ENCODE results near the gene CELF2.

DNA sequence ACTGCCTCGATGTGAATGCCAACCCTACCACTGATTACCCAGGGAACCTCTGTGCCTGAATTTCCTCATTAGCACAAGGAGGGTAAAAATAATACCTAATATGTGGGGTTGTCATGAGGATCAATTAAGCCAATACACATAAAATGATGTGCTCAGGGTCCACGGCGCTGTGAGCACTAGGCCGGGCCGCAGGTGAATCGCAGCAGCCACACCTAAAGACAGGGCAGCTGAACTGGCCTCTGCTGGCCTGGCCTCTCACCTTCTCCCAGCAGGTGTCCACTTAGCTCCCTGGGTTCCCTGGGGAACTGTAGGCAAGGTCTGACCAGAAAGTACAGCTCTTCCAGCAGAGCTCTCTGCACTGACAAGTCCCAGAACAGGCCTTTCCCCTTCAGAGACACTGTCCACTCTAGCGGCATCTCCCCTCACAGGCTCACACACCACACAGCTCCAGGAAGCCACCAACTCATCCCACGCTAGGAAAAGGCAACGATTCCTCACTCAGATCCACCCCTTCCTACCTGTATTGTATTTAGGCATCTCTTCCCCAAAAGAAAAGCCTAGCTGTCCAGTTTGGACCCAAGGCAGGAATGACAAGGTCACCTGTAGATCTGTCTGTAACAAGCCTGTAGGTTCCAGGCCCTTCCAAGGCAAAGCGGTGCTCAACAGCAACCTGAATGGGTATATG, 320.6 kb downstream of the CELF2 start:
- TF ChIP-seq, protein P1, sequence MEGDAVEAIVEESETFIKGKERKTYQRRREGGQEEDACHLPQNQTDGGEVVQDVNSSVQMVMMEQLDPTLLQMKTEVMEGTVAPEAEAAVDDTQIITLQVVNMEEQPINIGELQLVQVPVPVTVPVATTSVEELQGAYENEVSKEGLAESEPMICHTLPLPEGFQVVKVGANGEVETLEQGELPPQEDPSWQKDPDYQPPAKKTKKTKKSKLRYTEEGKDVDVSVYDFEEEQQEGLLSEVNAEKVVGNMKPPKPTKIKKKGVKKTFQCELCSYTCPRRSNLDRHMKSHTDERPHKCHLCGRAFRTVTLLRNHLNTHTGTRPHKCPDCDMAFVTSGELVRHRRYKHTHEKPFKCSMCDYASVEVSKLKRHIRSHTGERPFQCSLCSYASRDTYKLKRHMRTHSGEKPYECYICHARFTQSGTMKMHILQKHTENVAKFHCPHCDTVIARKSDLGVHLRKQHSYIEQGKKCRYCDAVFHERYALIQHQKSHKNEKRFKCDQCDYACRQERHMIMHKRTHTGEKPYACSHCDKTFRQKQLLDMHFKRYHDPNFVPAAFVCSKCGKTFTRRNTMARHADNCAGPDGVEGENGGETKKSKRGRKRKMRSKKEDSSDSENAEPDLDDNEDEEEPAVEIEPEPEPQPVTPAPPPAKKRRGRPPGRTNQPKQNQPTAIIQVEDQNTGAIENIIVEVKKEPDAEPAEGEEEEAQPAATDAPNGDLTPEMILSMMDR (tag by site-specific recombination; IDR thresholded peaks at IDR 0.05) = no peak
- TF ChIP-seq, protein P2, sequence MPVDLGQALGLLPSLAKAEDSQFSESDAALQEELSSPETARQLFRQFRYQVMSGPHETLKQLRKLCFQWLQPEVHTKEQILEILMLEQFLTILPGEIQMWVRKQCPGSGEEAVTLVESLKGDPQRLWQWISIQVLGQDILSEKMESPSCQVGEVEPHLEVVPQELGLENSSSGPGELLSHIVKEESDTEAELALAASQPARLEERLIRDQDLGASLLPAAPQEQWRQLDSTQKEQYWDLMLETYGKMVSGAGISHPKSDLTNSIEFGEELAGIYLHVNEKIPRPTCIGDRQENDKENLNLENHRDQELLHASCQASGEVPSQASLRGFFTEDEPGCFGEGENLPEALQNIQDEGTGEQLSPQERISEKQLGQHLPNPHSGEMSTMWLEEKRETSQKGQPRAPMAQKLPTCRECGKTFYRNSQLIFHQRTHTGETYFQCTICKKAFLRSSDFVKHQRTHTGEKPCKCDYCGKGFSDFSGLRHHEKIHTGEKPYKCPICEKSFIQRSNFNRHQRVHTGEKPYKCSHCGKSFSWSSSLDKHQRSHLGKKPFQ (tag by site-specific recombination; IDR thresholded peaks at IDR 0.05) = no peak
- no peak for TF ChIP-seq KLF9 (tag by site-specific recombination; IDR thresholded peaks at IDR 0.05; ENCODE audit: low read depth)
- TF ChIP-seq, protein P3, sequence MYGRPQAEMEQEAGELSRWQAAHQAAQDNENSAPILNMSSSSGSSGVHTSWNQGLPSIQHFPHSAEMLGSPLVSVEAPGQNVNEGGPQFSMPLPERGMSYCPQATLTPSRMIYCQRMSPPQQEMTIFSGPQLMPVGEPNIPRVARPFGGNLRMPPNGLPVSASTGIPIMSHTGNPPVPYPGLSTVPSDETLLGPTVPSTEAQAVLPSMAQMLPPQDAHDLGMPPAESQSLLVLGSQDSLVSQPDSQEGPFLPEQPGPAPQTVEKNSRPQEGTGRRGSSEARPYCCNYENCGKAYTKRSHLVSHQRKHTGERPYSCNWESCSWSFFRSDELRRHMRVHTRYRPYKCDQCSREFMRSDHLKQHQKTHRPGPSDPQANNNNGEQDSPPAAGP (tag by site-specific recombination; IDR thresholded peaks at IDR 0.05) = no peak
- TF ChIP-seq, protein P4, sequence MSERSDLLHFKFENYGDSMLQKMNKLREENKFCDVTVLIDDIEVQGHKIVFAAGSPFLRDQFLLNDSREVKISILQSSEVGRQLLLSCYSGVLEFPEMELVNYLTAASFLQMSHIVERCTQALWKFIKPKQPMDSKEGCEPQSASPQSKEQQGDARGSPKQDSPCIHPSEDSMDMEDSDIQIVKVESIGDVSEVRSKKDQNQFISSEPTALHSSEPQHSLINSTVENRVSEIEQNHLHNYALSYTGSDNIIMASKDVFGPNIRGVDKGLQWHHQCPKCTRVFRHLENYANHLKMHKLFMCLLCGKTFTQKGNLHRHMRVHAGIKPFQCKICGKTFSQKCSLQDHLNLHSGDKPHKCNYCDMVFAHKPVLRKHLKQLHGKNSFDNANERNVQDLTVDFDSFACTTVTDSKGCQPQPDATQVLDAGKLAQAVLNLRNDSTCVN (tag by site-specific recombination; optimal IDR thresholded peaks at IDR 0.05) = no peak
- TF ChIP-seq, protein P5, sequence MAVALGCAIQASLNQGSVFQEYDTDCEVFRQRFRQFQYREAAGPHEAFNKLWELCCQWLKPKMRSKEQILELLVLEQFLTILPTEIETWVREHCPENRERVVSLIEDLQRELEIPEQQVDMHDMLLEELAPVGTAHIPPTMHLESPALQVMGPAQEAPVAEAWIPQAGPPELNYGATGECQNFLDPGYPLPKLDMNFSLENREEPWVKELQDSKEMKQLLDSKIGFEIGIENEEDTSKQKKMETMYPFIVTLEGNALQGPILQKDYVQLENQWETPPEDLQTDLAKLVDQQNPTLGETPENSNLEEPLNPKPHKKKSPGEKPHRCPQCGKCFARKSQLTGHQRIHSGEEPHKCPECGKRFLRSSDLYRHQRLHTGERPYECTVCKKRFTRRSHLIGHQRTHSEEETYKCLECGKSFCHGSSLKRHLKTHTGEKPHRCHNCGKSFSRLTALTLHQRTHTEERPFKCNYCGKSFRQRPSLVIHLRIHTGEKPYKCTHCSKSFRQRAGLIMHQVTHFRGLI (tag by site-specific recombination; IDR thresholded peaks at IDR 0.05) = no peak
